ENCODE data around the gene FICD.
"Not testable (repeated sequence)": the region's sequence is repeated elsewhere in the genome, so short reads cannot be mapped to it uniquely, and the experiment has no call there.

The FICD gene

DNA sequence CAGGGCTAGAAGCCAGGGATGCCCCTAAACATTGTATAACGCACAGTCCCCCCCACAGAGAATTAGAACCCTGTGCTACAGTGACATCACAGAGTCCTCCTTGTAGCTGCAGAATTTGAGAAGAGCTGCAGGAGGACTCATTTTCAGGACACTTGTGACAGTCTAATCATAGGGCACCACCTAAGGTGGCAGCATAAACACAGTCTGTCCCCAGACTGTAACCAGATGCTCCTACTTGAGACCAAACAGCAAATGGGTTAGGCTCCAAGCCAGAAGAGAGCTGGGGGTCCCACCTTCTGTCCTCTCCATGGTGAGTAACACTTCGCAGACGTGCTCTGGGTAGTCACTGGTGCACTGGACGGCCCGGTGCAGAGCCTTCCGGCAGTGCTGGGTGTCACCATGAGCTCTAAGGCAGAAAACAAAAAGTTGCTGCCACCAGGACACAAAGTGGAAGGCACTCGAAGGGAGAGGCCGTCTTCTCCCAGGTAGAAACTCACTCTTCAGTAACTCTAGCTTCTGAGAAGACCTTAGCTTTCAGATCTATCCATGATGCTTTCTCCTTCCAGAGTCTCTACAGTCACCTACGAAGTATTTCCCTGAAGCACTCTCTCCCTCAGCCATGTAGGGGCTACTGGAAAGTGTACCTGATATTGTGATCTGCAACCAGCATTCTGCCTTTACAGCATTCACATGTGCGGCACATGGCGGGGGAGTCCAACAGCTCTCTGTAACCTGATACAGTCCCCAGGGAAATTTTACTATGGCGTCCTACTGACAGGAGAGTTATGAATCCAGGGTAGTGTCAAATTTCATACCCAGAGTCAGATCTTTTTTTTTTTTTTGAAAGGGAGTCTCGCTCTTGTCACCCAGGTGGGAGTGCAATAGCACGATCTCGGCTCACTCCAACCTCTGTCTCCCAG, 17.1 kb downstream of the FICD start:
- DNase-seq (ENCODE audit: low read depth in 2 of 3, low spot score in 1 of 3) = no peak

DNA sequence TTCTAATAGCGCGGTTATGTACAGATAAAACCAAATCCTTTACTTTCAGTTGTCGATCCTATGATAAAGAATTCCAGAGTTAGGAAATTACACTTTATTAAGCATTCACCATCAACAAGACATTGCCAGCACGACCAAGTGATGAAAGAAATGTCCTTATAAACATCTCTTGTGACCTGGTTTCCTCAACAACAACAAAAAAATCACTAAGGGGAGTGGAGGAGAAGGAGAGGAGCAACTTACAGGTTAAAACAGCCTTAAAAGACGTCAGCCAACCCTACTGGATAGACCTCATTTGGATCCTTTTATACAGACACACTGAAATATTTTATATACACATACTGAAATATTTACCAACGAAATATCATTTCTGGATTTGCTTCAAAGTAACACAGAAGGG, 23.1 kb downstream of the FICD start:
- no peak for DNase-seq (ENCODE audit: low read depth in 2 of 3, low spot score in 1 of 3)

- no peak for DNase-seq (ENCODE audit: low read depth in 2 of 3, low spot score in 1 of 3)
Observed at GRCh38 chr12:108538616-108539195, 23.6 kb downstream of the FICD start.

DNA sequence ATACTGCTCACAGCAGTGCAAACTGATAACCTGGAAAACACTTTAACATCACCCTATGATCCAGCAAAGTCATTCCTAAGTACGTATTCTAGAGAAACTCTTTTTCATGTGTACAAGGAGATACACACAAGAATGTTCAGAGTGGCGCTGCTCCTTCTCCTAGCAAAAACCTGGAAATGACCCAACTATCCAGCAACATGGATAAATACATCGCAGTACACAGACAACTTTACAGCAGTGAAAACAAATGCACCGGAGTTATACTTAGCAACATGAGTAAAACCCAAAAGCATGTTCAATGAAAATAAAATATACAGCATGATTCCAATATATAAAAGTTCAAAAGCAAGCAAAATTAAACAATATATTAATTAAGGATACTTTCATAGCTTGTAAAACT, 27.2 kb downstream of the FICD start:
- no peak for DNase-seq (ENCODE audit: low read depth in 2 of 3, low spot score in 1 of 3)

DNA sequence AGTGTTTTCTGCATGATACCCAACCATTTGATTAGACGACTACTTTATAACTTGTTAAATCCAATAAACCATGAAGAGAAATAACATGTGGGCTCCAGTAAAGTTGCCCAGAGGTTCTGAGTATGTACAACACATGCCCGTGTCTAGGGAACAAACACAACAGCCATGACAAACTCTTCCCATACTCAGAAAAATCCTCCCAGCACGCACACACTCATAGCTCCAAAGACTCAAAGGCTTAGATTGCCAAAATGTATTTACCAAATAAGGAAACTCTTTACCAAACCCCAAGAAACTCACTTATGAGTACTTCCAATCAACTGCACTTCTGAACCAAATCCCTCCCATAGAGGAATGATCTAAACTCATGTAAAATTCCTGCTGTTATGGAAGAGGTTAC, 28.6 kb downstream of the FICD start:
- DNase-seq (ENCODE audit: low read depth in 2 of 3, low spot score in 1 of 3) = no peak

GRCh38 chr12:108547686-108548085, 32.6 kb downstream of the FICD start:
- DNase-seq (ENCODE audit: low read depth in 2 of 3, low spot score in 1 of 3) = no peak

DNA sequence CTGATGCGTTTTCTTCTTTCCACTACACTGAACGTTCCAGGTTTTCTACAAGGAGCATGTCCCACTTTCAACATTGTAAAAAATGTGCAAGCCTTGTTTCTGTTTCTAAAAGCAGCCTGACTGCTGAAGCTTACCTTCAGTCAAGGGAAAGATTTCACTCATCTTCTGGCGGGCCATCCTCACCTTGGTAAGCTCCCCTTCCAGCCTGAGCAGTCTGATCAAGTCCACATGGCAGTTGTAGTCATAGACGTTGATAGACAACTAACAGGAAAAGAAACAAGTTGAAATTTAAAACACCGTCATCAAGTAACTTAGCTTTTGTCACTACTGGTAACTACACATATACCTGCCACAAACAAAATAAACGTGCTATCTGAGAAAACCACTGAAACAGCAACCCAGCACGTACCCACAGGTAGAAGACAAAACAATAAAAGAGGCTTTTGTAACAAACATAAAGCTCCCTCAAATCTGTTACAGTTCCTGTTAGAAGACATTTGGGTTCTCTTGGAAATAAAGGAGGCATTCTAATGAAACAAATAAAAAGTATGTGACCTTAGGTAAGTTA, 34.0 kb downstream of the FICD start:
- no peak for DNase-seq (ENCODE audit: low read depth in 2 of 3, low spot score in 1 of 3)

DNA sequence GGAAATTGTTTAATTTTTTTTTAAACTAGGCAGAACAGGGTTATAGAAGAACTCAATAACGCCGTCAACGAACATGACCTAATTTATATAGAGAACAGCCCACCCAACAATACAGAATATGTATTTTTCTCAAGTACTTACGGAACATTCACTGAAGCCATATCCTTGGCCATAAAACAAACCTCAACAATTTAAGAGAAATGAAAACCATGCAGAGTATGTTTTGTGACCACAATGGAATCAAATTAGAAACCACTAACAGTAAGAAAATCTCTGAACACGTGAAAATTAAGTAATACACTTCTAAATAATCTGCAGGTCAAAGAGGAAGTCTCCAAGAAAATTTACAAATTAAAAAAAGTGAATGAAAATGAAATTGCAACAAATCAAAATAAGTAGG, 36.5 kb downstream of the FICD start:
- DNase-seq (ENCODE audit: low read depth in 2 of 3, low spot score in 1 of 3) = no peak

GRCh38 chr12:108553799-108554198, 38.7 kb downstream of the FICD start:
- DNase-seq (ENCODE audit: low read depth in 2 of 3, low spot score in 1 of 3) = no peak

DNA sequence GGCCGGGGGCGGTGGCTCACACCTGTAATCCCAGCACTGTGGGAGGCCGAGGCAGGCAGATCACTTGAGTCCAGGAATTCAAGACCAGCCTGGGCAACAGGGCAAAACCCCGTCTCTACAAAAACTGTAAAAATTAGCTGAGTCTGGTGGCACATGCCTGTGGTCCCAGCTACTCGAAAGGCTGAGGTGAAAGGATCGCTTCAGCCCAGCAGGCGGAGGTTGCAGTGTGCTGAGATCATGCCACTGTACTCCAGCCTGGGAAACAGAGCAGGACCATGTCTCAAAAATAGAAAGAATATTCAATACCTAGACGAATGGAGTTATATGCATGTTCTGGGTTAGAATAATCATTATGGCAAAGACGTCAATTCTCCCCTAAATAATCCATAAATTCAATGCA, 40.3 kb downstream of the FICD start:
- DNase-seq (ENCODE audit: low read depth in 2 of 3, low spot score in 1 of 3) = not testable (repeated sequence)

DNA sequence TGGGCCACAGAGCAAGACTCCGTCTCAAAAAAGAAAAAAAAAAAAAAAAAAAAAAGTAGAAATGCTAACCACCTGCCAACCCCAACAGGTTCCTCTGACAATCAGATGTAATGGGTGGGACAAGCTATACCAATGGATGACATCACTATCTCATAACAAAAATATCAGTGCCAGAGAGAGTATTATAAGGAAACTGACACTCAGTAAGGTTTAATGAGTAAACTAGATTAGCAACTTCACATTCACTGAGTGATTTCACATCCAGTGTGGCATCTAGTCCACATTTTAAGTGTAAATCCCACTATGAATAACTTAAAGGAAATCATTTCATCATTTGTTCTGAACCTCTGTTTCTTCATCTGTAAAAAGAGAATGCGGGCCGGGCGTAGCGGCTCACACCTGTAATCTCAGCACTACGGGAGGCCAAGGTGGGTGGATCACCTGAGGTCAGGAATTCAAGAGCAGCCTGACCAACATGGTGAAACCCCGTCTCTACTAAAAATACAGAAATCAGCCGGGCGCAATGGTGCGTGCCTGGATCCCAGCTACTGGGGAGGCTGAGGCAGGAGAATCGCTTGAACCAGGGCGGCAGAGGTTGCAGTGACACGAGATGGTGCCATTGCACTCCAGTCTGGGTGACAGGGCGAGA, 44.1 kb downstream of the FICD start:
- DNase-seq (ENCODE audit: low read depth in 2 of 3, low spot score in 1 of 3) = no peak

GRCh38 chr12:108559748-108560147, 44.7 kb downstream of the FICD start:
- no peak for DNase-seq (ENCODE audit: low read depth in 2 of 3, low spot score in 1 of 3)

- DNase-seq (ENCODE audit: low read depth in 2 of 3, low spot score in 1 of 3) = no peak
Observed at GRCh38 chr12:108560321-108560721, 45.2 kb downstream of the FICD start.

- peak; percentile 66 to 76 (median 71) for DNase-seq (ENCODE audit: low read depth in 2 of 3, low spot score in 1 of 3)
Observed at GRCh38 chr12:108560752-108561719, 46.0 kb downstream of the FICD start, which contains the start of gene SART3. TSS of gene SART3 (minus strand) at chr12:108561173. CDS start at chr12:108561154, 19 bp downstream.

- no peak for DNase-seq (ENCODE audit: low read depth in 2 of 3, low spot score in 1 of 3)
Observed at GRCh38 chr12:108561852-108562347, 46.8 kb downstream of the FICD start.

DNA sequence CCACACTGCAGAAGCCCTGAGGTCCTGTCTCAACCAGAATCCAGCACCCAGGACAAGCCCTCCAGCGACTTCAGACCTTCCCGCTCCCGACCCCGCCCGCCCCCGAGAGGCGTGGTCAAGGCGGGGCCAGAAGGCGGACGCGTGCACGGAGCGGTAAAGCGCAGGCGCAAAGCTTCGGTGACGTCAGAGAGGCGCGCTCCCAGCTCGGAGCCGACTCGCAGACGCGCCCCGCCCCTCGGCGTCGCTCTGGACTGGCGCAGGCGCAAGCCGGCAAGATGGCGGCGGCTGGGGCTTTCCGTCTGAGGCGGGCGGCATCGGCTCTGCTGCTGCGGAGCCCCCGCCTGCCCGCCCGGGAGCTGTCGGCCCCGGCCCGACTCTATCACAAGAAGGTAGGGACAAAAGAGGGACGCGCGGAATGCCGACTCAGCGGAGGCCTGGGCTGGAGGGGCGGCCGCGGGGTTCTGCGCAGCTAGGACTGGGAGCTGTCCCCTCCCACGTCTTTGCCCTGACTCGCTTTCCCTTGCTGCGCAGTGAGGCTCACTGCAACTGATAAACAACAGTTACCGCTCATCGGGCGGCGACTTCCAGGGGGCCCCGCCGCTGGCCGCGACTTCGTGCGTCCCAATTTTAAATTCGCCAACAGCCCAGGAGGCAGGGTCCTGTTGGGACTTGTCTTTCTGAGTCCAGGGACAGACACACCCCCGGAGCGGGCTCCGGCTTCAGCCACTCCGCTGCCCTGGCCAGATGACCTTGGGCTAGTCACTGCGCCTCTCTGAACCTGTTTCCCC, 47.5 kb downstream of the FICD start, which contains the start of gene ISCU:
Gene ISCU (plus strand): TSS at position 249 of the 788 bp plus-strand sequence. CDS start 27 bp downstream, at position 276.
- peak; percentile 96 to 98 (median 98) for DNase-seq (ENCODE audit: low read depth in 2 of 3, low spot score in 1 of 3)

DNA sequence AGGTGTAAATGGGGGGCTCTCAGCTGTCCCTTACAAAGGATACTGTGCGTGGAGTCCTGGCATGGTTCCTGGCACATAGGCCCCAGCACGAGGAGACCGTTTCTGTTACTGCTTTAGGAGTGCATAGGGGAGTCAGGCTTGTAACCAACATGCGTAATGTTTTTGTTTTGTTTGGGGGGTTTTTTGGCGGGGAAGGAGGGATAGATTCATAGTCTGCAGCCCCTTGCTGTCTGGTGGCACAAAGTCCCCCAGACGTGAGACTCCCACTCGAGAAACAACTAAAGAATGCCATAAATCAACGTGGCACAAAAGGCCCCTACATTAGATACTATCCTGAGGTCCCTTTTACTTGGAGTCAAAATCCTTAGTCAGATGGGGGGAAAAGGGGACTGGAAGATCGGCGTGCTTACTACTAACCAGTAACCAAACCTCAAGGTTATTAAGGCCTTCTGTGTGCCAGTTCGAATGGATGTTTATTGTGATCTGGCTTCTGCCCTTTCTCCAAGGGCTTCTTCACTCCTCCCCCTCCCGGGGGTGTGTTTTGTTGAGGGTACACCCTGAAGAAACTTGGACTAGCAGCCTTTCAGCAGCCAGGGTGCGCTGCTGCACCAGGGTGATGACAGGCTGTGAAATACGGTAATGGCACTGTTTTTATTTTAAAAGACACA, 48.2 kb downstream of the FICD start:
- DNase-seq (ENCODE audit: low read depth in 2 of 3, low spot score in 1 of 3) = peak; percentile 73 to 82 (median 82)

- no peak for DNase-seq (ENCODE audit: low read depth in 2 of 3, low spot score in 1 of 3)
Observed at GRCh38 chr12:108563804-108564151, 48.7 kb downstream of the FICD start.

- DNase-seq (ENCODE audit: low read depth in 2 of 3, low spot score in 1 of 3) = no peak
Observed at GRCh38 chr12:108564724-108565123, 49.6 kb downstream of the FICD start.

All from stimulated activated CD4-positive, alpha-beta T cell treated with anti-CD3 and anti-CD28 coated beads, Interleukin-12 subunit alpha, Interleukin-12 subunit beta, amount 100 ng/mL, for 48 hours (primary cell).